Measurements from ENCODE around the gene COPS7A.

The COPS7A gene

DNA sequence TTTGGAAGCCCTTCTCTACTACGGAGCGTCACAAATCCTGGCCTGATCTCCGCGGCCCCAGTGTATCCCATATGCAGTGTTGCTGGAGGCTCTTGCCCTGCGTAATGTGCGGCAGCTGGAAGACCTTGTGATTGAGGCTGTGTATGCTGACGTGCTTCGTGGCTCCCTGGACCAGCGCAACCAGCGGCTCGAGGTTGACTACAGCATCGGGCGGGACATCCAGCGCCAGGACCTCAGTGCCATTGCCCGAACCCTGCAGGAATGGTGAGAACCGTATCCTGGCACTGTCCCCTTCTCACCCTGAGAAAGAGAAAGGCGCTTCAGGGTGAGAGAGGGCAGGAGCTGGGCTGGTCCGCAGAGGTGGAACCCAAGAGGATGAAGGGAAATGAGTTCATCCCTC lies 5.3 kb downstream of the COPS7A start (continued):
- TF ChIP-seq ZNF155 (tag by site-specific recombination; IDR thresholded peaks at IDR 0.05) (no peak), ZNF335 (tag by site-specific recombination; conservative IDR thresholded peaks at IDR 0.05) (no peak), ZNF501 (tag by site-specific recombination; IDR thresholded peaks at IDR 0.05) (no peak), ZNF112 (tag by site-specific recombination; IDR thresholded peaks at IDR 0.05) (no peak), KLF17 (tag by site-specific recombination; IDR thresholded peaks at IDR 0.05) (no peak), ZFHX2 (tag by site-specific recombination; conservative IDR thresholded peaks at IDR 0.05) (no peak)

- TF ChIP-seq ZFP69B (tag by site-specific recombination; IDR thresholded peaks at IDR 0.05), result no peak
- no peak for TF ChIP-seq ZNF10 (tag by site-specific recombination; IDR thresholded peaks at IDR 0.05)
- no peak for TF ChIP-seq ZNF23 (tag by site-specific recombination; IDR thresholded peaks at IDR 0.05; ENCODE audit: borderline replicate concordance)
- TF ChIP-seq INSM2 (tag by site-specific recombination; IDR thresholded peaks at IDR 0.05), result no peak
- TF ChIP-seq, protein P1, sequence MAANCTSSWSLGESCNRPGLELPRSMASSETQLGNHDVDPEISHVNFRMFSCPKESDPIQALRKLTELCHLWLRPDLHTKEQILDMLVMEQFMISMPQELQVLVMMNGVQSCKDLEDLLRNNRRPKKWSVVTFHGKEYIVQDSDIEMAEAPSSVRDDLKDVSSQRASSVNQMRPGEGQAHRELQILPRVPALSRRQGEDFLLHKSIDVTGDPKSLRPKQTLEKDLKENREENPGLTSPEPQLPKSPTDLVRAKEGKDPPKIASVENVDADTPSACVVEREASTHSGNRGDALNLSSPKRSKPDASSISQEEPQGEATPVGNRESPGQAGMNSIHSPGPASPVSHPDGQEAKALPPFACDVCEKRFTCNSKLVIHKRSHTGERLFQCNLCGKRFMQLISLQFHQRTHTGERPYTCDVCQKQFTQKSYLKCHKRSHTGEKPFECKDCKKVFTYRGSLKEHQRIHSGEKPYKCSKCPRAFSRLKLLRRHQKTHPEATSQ (tag by site-specific recombination; IDR thresholded peaks at IDR 0.05), result no peak
- TF ChIP-seq MZF1 (tag by site-specific recombination; IDR thresholded peaks at IDR 0.05; ENCODE audit: borderline replicate concordance), result no peak
- no peak for TF ChIP-seq ZNF701 (tag by site-specific recombination; IDR thresholded peaks at IDR 0.05)
- TF ChIP-seq ZNF214 (tag by site-specific recombination; IDR thresholded peaks at IDR 0.05; ENCODE audit: borderline replicate concordance), result no peak
- no peak for TF ChIP-seq ZNF175 (tag by site-specific recombination; IDR thresholded peaks at IDR 0.05)
- TF ChIP-seq, protein P2, sequence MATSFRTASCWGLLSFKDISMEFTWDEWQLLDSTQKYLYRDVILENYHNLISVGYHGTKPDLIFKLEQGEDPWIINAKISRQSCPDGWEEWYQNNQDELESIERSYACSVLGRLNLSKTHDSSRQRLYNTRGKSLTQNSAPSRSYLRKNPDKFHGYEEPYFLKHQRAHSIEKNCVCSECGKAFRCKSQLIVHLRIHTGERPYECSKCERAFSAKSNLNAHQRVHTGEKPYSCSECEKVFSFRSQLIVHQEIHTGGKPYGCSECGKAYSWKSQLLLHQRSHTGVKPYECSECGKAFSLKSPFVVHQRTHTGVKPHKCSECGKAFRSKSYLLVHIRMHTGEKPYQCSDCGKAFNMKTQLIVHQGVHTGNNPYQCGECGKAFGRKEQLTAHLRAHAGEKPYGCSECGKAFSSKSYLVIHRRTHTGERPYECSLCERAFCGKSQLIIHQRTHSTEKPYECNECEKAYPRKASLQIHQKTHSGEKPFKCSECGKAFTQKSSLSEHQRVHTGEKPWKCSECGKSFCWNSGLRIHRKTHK (tag by site-specific recombination; IDR thresholded peaks at IDR 0.05), result no peak
- H3K27ac ChIP-seq (ENCODE audit: extremely low read depth, low read depth, low read length), result no peak overlapping the region
- ChIA-PET POLR2A (no interaction called here), CTCF (interaction anchor here (0.6 kb wide), 1 partner anchor 72 kb away, joined by 3 read pairs; no protein-coding TSS in a partner anchor)
- peaks cover 18 to 65% of the 10 kb centered on the region in 2 experiments for H3K36me3 ChIP-seq (ENCODE audit: control insufficient read depth in 2 of 2, insufficient read depth in 1 of 2, low read length in 2 of 2)
- no peaks in the 10 kb centered on the region for H3K4me1 ChIP-seq (ENCODE audit: control insufficient read depth, insufficient read depth, low read length)
- H3K4me3 ChIP-seq (ENCODE audit: low read depth, low read length), result no peak overlapping the region
- no peaks in the 10 kb centered on the region for H3K9me3 ChIP-seq (ENCODE audit: control insufficient read depth, insufficient read depth, low read depth, low read length)
Measured at GRCh38 chr12:6730169-6730568, 6.3 kb downstream of the COPS7A start.

GRCh38 chr12:6734506-6735387 lies 10.9 kb downstream of the COPS7A start:
- H3K27ac ChIP-seq (ENCODE audit: extremely low read depth, low read depth, low read length), result no peak overlapping the region
- H3K4me3 ChIP-seq (ENCODE audit: low read depth, low read length), result no peak overlapping the region
- peaks cover 9 to 35% of the 10 kb centered on the region in 2 experiments; a peak in 2 of 3 replicates for H3K36me3 ChIP-seq (ENCODE audit: control insufficient read depth in 2 of 2, insufficient read depth in 1 of 2, low read length in 2 of 2)
- H3K9me3 ChIP-seq (ENCODE audit: control insufficient read depth, insufficient read depth, low read depth, low read length), result no peaks in the 10 kb centered on the region
- CTCF ChIA-PET, result interaction anchor here (0.5 to 1.7 kb wide), 5 partner anchors 10 to 100 kb away, joined by 3 read pairs; partner anchors contain the start of gene COPS7A
- POLR2A ChIA-PET, result interaction anchor here (1.0 to 3.0 kb wide), 4 partner anchors 10 to 117 kb away, joined by 3 to 16 read pairs (median 3); partner anchors contain the start of genes COPS7A and USP5
- no peaks in the 10 kb centered on the region for H3K4me1 ChIP-seq (ENCODE audit: control insufficient read depth, insufficient read depth, low read length)
- TF ChIP-seq ATF2 (tag by site-specific recombination; IDR thresholded peaks at IDR 0.05; ENCODE audit: low read depth), result peak; percentile 22; the same call in 1 of the 2 replicates
- TF ChIP-seq ZNF416 (tag by site-specific recombination; IDR thresholded peaks at IDR 0.05), result no peak
- TF ChIP-seq, protein P3, sequence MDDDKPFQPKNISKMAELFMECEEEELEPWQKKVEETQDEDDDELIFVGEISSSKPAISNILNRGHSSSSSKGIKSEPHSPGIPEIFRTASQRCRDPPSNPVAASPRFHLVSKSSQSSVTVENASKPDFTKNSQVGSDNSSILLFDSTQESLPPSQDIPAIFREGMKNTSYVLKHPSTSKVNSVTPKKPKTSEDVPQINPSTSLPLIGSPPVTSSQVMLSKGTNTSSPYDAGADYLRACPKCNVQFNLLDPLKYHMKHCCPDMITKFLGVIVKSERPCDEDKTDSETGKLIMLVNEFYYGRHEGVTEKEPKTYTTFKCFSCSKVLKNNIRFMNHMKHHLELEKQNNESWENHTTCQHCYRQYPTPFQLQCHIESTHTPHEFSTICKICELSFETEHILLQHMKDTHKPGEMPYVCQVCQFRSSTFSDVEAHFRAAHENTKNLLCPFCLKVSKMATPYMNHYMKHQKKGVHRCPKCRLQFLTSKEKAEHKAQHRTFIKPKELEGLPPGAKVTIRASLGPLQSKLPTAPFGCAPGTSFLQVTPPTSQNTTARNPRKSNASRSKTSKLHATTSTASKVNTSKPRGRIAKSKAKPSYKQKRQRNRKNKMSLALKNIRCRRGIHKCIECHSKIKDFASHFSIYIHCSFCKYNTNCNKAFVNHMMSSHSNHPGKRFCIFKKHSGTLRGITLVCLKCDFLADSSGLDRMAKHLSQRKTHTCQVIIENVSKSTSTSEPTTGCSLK (tag by site-specific recombination; IDR thresholded peaks at IDR 0.05), result no peak
- no peak for TF ChIP-seq ZNF266 (tag by site-specific recombination; IDR thresholded peaks at IDR 0.05; ENCODE audit: low read depth)
